Measurements from ENCODE around the gene CASP8. TPM values are rescaled to one million over a fixed set of nuclear protein-coding genes. Genes with fewer than 3 reads are reported as not detected.
A peak's percentile ranks its signal among the peaks of the same experiment; 100 is the strongest.

The CASP8 gene
- total RNA-seq (10 to 100 TPM in 1 of 4 donors, 1 to 10 TPM in 3; 4.9 to 13.0 (median 8.4) TPM), polyA plus RNA-seq (10 to 100 TPM; 15.6 to 28.7 (median 18.7) TPM)

DNA sequence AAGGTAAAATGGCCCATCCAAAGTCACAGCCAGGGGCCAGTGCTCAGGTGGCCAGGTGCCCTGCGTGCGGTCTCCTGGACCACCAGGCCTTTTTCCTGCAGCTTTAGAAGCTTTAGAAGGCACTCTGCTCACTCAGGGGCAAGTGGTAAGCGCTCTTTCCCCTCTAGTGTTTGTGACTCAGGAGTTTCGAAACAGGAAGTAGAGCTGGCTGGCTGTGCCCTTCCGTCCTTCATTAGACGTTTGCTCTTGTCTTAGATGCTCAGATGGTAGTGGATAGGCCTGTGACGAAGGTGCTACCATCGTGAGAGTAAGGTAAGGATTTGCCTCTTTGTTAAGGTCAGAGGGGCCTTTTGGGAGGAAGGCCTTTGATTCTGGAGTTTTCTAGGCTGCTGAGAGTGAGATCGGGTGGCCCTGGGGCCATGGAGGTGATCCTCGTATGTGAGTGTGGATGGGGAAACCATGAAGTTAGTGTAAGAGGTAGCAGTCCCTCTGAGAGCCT is at the start of gene CASP8:
Gene CASP8 (plus strand): TSS at position 235 of the 499 bp plus-strand sequence. CDS start 5,951 bp downstream, outside the sequence.
- DNase-seq: no peak
- Histone ChIP-seq H3K9me3 (no peaks in the 10 kb centered on the region), H3K4me1 (peaks cover 0 to 21% (median 7%) of the 10 kb centered on the region in 4 donors), H3K4me3 (peak within 1 kb of the TSS in 2 of 4 donors; percentile 63 to 73), H3K27me3 (no peaks in the 10 kb centered on the region), H3K36me3 (no peaks in the 10 kb centered on the region), H3K27ac (peak within 1 kb of the TSS in 3 of 4 donors; percentile 33 to 87 (median 84))
- 51 to 78% methylated on average over 10 of the region's 10 CpGs for WGBS, 2 donors
- TF ChIP-seq POLR2AphosphoS5 (IDR thresholded peaks at IDR 0.05) (peak in 3 of 4 donors; percentile 22 to 57 (median 43)), EP300 (IDR thresholded peaks at IDR 0.05) (no peak)
- intact Hi-C loops (cut with DNase I): no loop called here

DNA sequence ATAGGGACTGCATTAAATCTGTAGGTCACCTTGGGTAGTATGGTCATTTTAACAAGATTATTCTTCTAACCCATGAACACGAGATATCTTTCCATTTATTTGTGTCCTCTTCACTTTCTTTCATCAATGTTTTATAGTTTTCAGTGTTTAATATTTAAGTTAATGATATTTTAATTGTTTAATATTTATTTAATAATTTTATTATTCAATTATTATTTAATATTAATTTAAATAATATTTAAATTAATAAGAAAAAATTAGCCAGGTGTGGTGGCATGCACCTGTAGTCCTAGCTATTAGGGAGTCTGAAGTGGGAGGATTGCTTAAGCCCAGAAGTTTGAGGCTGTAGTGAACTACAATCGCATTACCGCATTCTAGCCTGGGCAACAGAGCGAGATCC is 44.4 kb upstream of the CASP8 start:
- intact Hi-C loops (cut with DNase I): no loop called here
- no peak for TF ChIP-seq POLR2AphosphoS5 (IDR thresholded peaks at IDR 0.05)
- TF ChIP-seq, protein P1, sequence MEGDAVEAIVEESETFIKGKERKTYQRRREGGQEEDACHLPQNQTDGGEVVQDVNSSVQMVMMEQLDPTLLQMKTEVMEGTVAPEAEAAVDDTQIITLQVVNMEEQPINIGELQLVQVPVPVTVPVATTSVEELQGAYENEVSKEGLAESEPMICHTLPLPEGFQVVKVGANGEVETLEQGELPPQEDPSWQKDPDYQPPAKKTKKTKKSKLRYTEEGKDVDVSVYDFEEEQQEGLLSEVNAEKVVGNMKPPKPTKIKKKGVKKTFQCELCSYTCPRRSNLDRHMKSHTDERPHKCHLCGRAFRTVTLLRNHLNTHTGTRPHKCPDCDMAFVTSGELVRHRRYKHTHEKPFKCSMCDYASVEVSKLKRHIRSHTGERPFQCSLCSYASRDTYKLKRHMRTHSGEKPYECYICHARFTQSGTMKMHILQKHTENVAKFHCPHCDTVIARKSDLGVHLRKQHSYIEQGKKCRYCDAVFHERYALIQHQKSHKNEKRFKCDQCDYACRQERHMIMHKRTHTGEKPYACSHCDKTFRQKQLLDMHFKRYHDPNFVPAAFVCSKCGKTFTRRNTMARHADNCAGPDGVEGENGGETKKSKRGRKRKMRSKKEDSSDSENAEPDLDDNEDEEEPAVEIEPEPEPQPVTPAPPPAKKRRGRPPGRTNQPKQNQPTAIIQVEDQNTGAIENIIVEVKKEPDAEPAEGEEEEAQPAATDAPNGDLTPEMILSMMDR (IDR thresholded peaks at IDR 0.05): no peak
- TF ChIP-seq POLR2A (IDR thresholded peaks at IDR 0.05): no peak
- TF ChIP-seq EP300 (IDR thresholded peaks at IDR 0.05): no peak
- no peaks in the 10 kb centered on the region for H3K9me3 ChIP-seq
- WGBS, 2 donors: 97% methylated on average over 4 of the region's 4 CpGs
- no peaks in the 10 kb centered on the region for H3K27me3 ChIP-seq
- H3K27ac ChIP-seq: no peak overlapping the region
- H3K36me3 ChIP-seq: no peaks in the 10 kb centered on the region
- H3K4me3 ChIP-seq: no peak overlapping the region
- DNase-seq: no peak
- H3K4me1 ChIP-seq: no peaks in the 10 kb centered on the region

DNA sequence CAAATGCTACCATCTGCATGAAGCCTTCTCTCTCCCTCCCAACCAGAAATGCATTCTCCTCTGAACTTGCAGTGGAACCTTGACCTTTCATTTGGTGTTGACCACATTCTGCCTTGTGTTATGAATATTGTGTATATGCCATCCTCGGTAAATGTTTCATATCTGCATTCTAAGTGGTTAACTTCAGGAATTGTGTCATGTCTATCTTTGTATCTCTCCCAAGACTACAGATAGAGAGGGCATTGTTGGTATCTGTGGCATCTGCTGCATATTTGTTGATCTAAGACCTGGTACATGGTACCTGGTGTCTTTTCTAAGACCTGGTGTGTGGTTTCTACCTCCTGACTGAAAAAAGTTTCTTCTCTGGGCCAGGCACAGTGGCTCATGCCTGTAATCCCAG is 43.4 kb upstream of the CASP8 start:
- TF ChIP-seq, protein P1 (IDR thresholded peaks at IDR 0.05): no peak
- no peak for TF ChIP-seq EP300 (IDR thresholded peaks at IDR 0.05)
- TF ChIP-seq POLR2AphosphoS5 (IDR thresholded peaks at IDR 0.05): no peak
- TF ChIP-seq POLR2A (IDR thresholded peaks at IDR 0.05): no peak
- intact Hi-C loops (cut with DNase I): no loop called here
- H3K4me3 ChIP-seq: no peak overlapping the region
- no peaks in the 10 kb centered on the region for H3K4me1 ChIP-seq
- no peak overlapping the region for H3K27ac ChIP-seq
- no peaks in the 10 kb centered on the region for H3K9me3 ChIP-seq
- H3K27me3 ChIP-seq: no peaks in the 10 kb centered on the region
- DNase-seq: no peak
- no peaks in the 10 kb centered on the region for H3K36me3 ChIP-seq
- 92% methylated on average over 1 of the region's 1 CpG for WGBS, 2 donors

DNA sequence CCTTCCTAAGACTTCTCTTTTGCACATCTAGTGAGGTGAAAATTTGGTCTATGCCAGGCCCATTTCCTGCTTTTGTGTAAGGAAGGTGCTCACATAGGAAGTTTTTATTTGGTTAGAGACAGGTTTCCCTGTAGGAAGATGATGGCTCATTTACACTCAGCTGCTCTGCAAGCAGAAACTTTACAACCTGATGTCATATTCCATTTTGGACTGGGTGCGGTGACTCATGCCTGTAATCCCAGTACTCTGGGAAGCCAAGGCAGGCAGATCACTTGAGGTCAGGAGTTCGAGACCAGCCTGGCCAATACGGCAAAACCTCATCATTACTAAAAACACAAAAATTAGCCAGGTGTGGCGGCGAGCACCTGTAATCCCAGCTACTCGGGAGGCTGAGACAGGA is 41.6 kb upstream of the CASP8 start:
- Histone ChIP-seq H3K27me3 (no peaks in the 10 kb centered on the region), H3K9me3 (no peaks in the 10 kb centered on the region), H3K27ac (no peak overlapping the region), H3K4me3 (no peak overlapping the region), H3K4me1 (no peaks in the 10 kb centered on the region), H3K36me3 (no peaks in the 10 kb centered on the region)
- intact Hi-C loops (cut with DNase I): no loop called here
- WGBS, 2 donors: 68 to 89% methylated on average over 6 of the region's 6 CpGs
- no peak for DNase-seq
- TF ChIP-seq POLR2A (IDR thresholded peaks at IDR 0.05): no peak
- TF ChIP-seq POLR2AphosphoS5 (IDR thresholded peaks at IDR 0.05): no peak
- TF ChIP-seq EP300 (IDR thresholded peaks at IDR 0.05): no peak
- TF ChIP-seq, protein P1 (IDR thresholded peaks at IDR 0.05): no peak

DNA sequence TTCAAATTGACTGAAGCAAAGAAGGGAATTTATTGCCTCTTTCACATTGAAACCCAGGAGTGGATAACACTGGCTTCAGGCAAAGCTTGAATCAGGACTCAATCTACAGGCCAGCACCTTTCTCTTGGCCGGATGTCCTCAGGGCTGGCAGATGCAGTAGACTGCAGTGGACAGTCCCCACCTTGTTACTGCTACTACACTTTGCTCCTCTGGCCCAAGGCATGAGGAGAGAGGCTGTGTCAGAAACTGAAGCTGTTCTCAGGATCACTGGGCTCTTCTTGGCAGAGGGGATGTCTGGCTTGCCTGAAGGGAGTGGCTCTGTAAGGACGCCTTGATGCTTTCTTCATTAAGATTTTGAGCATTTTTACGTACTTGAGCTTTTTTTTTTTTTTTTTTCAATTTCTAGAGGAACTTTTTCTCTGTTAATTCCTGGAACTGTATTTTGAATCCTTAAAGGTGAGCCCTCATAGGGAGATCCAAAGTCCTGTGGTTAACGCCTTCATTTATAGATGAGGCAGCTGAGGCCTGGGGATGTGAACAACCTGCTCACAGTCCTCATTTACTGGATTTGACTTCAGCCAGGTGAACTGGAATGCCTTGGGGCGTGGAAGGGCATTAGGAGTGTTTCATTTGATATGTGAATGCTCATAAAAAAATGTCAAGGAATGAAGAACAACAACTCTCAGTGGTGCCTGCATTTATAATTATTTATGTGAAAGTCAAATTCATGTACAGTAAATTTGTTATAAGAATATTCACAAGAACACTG is 40.8 kb upstream of the CASP8 start:
- H3K27ac ChIP-seq: peak overlapping the region in 1 of 4 donors; percentile 6
- TF ChIP-seq, protein P1 (IDR thresholded peaks at IDR 0.05): no peak
- no peak for TF ChIP-seq EP300 (IDR thresholded peaks at IDR 0.05)
- no peak for TF ChIP-seq POLR2AphosphoS5 (IDR thresholded peaks at IDR 0.05)
- no peak for TF ChIP-seq POLR2A (IDR thresholded peaks at IDR 0.05)

More for the DNA sequence above, 40.8 kb upstream of the CASP8 start:
- Histone ChIP-seq H3K36me3 (no peaks in the 10 kb centered on the region), H3K9me3 (no peaks in the 10 kb centered on the region), H3K27me3 (no peaks in the 10 kb centered on the region), H3K4me3 (no peak overlapping the region), H3K4me1 (no peaks in the 10 kb centered on the region)
- WGBS, 2 donors: 23 to 71% methylated on average over 5 of the region's 5 CpGs
- intact Hi-C loops (cut with DNase I): no loop called here
- DNase-seq: no peak

All from sigmoid colon (tissue), 7 donors.